Suppressor macrophage (primary cell): ENCODE results near the gene TTC32.
"Not testable (repeated sequence)": the region's sequence is repeated elsewhere in the genome, so short reads cannot be mapped to it uniquely, and the experiment has no call there.

ENCODE experiments used
- DNase-seq, 4 experiments: peaks; one replicate each; pipeline ENCODE4 v3.0.0-alpha.2; 2020 to 2022
- total RNA-seq, 17 experiments: gene quantifications; one replicate each; lab custom pipeline; 2026; ENCODE audit warnings: mixed read lengths in 6 of 17, inconsistent platforms in 3 of 17; lab: John Stamatoyannopoulos, UW

The TTC32 gene
- 1.2 to 7.3 (median 4.4) reads per million in 17 experiments for total RNA-seq

GRCh38 chr2:19901442-19902215, at the start of gene TTC32:
Gene TTC32, minus strand, starts transcription at chr2:19901983. Its CDS starts 129 bp downstream, at chr2:19901854.
- DNase-seq: peak; percentile 95 to 97 (median 96)

- peak in 2 of 4 experiments; percentile 3 to 8 for DNase-seq
Observed at GRCh38 chr2:19949071-19949470, 47.3 kb upstream of the TTC32 start.

GRCh38 chr2:19947184-19947940, 45.6 kb upstream of the TTC32 start:
- DNase-seq: no peak

GRCh38 chr2:19944205-19944845, 42.5 kb upstream of the TTC32 start:
- DNase-seq: no peak

- no peak for DNase-seq
Observed at GRCh38 chr2:19943189-19943588, 41.4 kb upstream of the TTC32 start.

GRCh38 chr2:19942199-19942598, 40.4 kb upstream of the TTC32 start:
- DNase-seq: no peak

- DNase-seq: no peak
Observed at GRCh38 chr2:19937004-19937403, 35.2 kb upstream of the TTC32 start.

GRCh38 chr2:19936203-19936602, 34.4 kb upstream of the TTC32 start:
- DNase-seq: no peak

GRCh38 chr2:19933351-19933981, 31.7 kb upstream of the TTC32 start:
- no peak for DNase-seq

- no peak for DNase-seq
Observed at GRCh38 chr2:19932928-19933327, 31.1 kb upstream of the TTC32 start.

- no peak for DNase-seq
Observed at GRCh38 chr2:19929226-19929625, 27.4 kb upstream of the TTC32 start.

GRCh38 chr2:19927816-19928215, 26.0 kb upstream of the TTC32 start:
- DNase-seq: not testable (repeated sequence)

GRCh38 chr2:19924526-19924925, 22.7 kb upstream of the TTC32 start:
- DNase-seq: not testable (repeated sequence)

- not testable (repeated sequence) for DNase-seq
Observed at GRCh38 chr2:19922188-19922587, 20.4 kb upstream of the TTC32 start.

- no peak for DNase-seq
Observed at GRCh38 chr2:19916385-19916950, 14.7 kb upstream of the TTC32 start.

- DNase-seq: no peak
Observed at GRCh38 chr2:19914266-19914975, 12.6 kb upstream of the TTC32 start.

GRCh38 chr2:19911808-19912509, 10.2 kb upstream of the TTC32 start:
- DNase-seq: no peak

- DNase-seq: peak; percentile 17 to 47 (median 34)
Observed at GRCh38 chr2:19902216-19902740, 495 bp upstream of the TTC32 start.

- DNase-seq: peak in 3 of 4 experiments; percentile 36 to 61 (median 45)
Observed at GRCh38 chr2:19900931-19901441, 797 bp downstream of the TTC32 start.
